Body of pancreas (tissue), 4 donors: Measurements from ENCODE around the gene P2RX3.

Experiments
- POLR2A ChIP-seq, 3 donors: fragments of 450-650 bp; IDR thresholded peaks; one replicate each; pipeline ENCODE4 v1.6.1; 2016; ENCODE audit warnings: antibody characterized with exemption in 3 of 3, mild to moderate bottlenecking in 2 of 3
- TF ChIP-seq, protein P1 (sequence below), 7 experiments: fragments of 450-650 bp in 4 of 7; fragments of 200-600 bp in 3 of 7; sonication (generic) in 3 of 7; IDR thresholded peaks; one replicate each; pipeline ENCODE4 v1.5.1; 2016 to 2019; ENCODE audit warnings: antibody characterized with exemption in 7 of 7

- TF ChIP-seq, protein P1, sequence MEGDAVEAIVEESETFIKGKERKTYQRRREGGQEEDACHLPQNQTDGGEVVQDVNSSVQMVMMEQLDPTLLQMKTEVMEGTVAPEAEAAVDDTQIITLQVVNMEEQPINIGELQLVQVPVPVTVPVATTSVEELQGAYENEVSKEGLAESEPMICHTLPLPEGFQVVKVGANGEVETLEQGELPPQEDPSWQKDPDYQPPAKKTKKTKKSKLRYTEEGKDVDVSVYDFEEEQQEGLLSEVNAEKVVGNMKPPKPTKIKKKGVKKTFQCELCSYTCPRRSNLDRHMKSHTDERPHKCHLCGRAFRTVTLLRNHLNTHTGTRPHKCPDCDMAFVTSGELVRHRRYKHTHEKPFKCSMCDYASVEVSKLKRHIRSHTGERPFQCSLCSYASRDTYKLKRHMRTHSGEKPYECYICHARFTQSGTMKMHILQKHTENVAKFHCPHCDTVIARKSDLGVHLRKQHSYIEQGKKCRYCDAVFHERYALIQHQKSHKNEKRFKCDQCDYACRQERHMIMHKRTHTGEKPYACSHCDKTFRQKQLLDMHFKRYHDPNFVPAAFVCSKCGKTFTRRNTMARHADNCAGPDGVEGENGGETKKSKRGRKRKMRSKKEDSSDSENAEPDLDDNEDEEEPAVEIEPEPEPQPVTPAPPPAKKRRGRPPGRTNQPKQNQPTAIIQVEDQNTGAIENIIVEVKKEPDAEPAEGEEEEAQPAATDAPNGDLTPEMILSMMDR (IDR thresholded peaks at IDR 0.05) = no peak
- no peak for TF ChIP-seq POLR2A (IDR thresholded peaks at IDR 0.05)
These were observed 71.4 kb downstream of the P2RX3 start for GRCh38 chr11:57409321-57410100.
